22Rv1 (cell line): ENCODE results near the gene PEX6.

Experiments used
- H3K27ac ChIP-seq: fragments of 450-650 bp; 2 replicates; pipeline ENCODE4 v1.5.1; 2017
- CTCF ChIP-seq: fragments of 450-650 bp; IDR thresholded peaks from 2 replicates; pipeline ENCODE4 v1.5.1; 2017; ENCODE audit warnings: mild to moderate bottlenecking
- ZFX ChIP-seq: fragments of 450-650 bp; IDR thresholded peaks from 2 replicates; pipeline ENCODE4 v1.6.1; 2017; ENCODE audit warnings: antibody characterized with exemption, borderline replicate concordance

The PEX6 gene

GRCh38 chr6:42928986-42929820, 49.8 kb downstream of the PEX6 start, which contains the start of gene CNPY3:
CNPY3 (plus strand) TSS chr6:42929480; CDS start chr6:42929571, 91 bp downstream.
- H3K27ac ChIP-seq: peak within 1 kb of the TSS; percentile 98
- TF ChIP-seq ZFX (no peak), CTCF (no peak)

- TF ChIP-seq CTCF: no peak
- TF ChIP-seq ZFX: no peak
- H3K27ac ChIP-seq: no peak overlapping the region
These were observed 53.6 kb downstream of the PEX6 start for GRCh38 chr6:42925248-42925857.

- no peak overlapping the region for H3K27ac ChIP-seq
- no peak for TF ChIP-seq ZFX
- TF ChIP-seq CTCF: no peak
These were observed 55.3 kb downstream of the PEX6 start for GRCh38 chr6:42923666-42924065.

GRCh38 chr6:42921801-42922200, 57.2 kb downstream of the PEX6 start:
- H3K27ac ChIP-seq: no peak overlapping the region
- TF ChIP-seq ZFX: no peak
- no peak for TF ChIP-seq CTCF

- no peak overlapping the region for H3K27ac ChIP-seq
- TF ChIP-seq ZFX (no peak), CTCF (no peak)
These were observed 62.7 kb downstream of the PEX6 start for GRCh38 chr6:42916288-42916687.

- TF ChIP-seq ZFX: no peak
- no peak for TF ChIP-seq CTCF
- H3K27ac ChIP-seq: no peak within 1 kb of the TSS
These were observed 63.2 kb downstream of the PEX6 start, which contains the start of gene PTCRA for GRCh38 chr6:42915732-42916131. PTCRA (plus strand) TSS chr6:42916053; CDS start chr6:42916070, 17 bp downstream.

- no peak overlapping the region for H3K27ac ChIP-seq
- TF ChIP-seq ZFX: no peak
- TF ChIP-seq CTCF: no peak
These were observed 64.4 kb downstream of the PEX6 start for GRCh38 chr6:42914546-42914945.
